ENCODE measurements around the gene GRN. TPM values are rescaled to one million over a fixed set of nuclear protein-coding genes. Genes with fewer than 3 reads are reported as not detected.

Gene GRN
- total RNA-seq, 1 donor: 382 TPM

DNA sequence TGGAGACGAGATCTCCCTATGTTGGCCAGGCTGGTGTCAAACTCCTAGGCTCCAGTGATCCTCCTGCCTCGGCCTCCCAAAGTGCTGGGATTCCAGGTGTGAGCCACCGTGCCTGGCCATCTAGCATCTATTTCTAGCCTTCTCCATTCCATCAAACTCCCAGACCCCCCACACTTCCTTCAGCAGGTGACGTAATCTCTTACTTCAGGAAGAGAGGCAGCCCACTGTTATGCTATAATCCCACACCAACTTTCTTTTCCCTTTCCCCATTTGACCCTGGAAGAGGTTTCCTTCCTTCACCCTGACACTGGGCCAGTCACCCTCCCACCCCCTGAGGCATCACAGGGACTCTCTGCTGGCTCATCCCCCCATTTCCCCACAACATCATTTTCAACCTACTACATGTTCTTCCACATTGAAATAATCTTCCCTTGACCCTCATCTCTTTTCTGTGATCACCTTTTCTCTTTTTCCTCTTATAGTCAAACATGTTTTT lies 36.8 kb downstream of the GRN start:
- Histone ChIP-seq H2AFZ (ENCODE audit: low read length) (no peak overlapping the region), H4K20me1 (ENCODE audit: insufficient read depth, low read length) (no peaks in the 10 kb centered on the region), H3K27ac (ENCODE audit: low read depth, low read length) (no peak overlapping the region), H3K4me3 (ENCODE audit: insufficient read depth, low read length) (no peak overlapping the region), H3K27me3 (ENCODE audit: insufficient read depth, low read length) (peaks cover 38% of the 10 kb centered on the region), H3K9me3 (ENCODE audit: low read depth, low read length) (no peaks in the 10 kb centered on the region), H3K79me2 (ENCODE audit: insufficient read depth, low read length) (no peaks in the 10 kb centered on the region), H3K36me3 (ENCODE audit: insufficient read depth, low read length) (no peaks in the 10 kb centered on the region), H3K4me2 (ENCODE audit: insufficient read depth, low read length) (no peak overlapping the region), H3K4me1 (ENCODE audit: insufficient read depth, low read length) (peaks cover 6% of the 10 kb centered on the region)
- TF ChIP-seq, protein P1, sequence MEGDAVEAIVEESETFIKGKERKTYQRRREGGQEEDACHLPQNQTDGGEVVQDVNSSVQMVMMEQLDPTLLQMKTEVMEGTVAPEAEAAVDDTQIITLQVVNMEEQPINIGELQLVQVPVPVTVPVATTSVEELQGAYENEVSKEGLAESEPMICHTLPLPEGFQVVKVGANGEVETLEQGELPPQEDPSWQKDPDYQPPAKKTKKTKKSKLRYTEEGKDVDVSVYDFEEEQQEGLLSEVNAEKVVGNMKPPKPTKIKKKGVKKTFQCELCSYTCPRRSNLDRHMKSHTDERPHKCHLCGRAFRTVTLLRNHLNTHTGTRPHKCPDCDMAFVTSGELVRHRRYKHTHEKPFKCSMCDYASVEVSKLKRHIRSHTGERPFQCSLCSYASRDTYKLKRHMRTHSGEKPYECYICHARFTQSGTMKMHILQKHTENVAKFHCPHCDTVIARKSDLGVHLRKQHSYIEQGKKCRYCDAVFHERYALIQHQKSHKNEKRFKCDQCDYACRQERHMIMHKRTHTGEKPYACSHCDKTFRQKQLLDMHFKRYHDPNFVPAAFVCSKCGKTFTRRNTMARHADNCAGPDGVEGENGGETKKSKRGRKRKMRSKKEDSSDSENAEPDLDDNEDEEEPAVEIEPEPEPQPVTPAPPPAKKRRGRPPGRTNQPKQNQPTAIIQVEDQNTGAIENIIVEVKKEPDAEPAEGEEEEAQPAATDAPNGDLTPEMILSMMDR (IDR thresholded peaks at IDR 0.05; ENCODE audit: extremely low read depth, low read depth, low read length): no peak
- DNase-seq (ENCODE audit: insufficient read length, low spot score, missing footprints): no peak

DNA sequence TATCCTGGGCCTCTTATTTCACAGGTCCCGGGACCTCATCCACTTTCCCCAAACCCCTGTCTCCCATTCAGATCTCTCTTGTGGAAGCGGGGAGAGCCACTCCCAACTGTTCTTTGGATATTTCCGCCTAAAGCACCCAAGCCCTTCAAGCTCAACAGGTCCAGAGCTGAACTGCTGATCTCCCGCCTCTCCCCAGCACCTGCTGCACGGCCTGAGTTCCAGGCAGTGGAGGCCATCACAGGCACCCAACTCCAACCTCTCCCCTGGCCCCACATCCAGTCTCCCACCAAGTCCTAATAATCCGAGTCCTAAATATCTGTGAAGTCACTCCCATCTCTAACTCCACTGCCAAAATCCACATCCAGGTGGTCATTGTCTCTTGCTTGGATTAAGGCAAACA lies 37.8 kb downstream of the GRN start:
- no peak overlapping the region for H3K4me3 ChIP-seq (ENCODE audit: insufficient read depth, low read length)
- TF ChIP-seq, protein P1 (IDR thresholded peaks at IDR 0.05; ENCODE audit: extremely low read depth, low read depth, low read length): no peak
- H3K79me2 ChIP-seq (ENCODE audit: insufficient read depth, low read length): no peaks in the 10 kb centered on the region
- H3K36me3 ChIP-seq (ENCODE audit: insufficient read depth, low read length): no peaks in the 10 kb centered on the region
- no peak for DNase-seq (ENCODE audit: insufficient read length, low spot score, missing footprints)
- peaks cover 35% of the 10 kb centered on the region for H3K27me3 ChIP-seq (ENCODE audit: insufficient read depth, low read length)
- H3K9me3 ChIP-seq (ENCODE audit: low read depth, low read length): no peaks in the 10 kb centered on the region
- peaks cover 6% of the 10 kb centered on the region for H3K4me1 ChIP-seq (ENCODE audit: insufficient read depth, low read length)
- no peak overlapping the region for H2AFZ ChIP-seq (ENCODE audit: low read length)
- H4K20me1 ChIP-seq (ENCODE audit: insufficient read depth, low read length): no peaks in the 10 kb centered on the region
- no peak overlapping the region for H3K4me2 ChIP-seq (ENCODE audit: insufficient read depth, low read length)
- no peak overlapping the region for H3K27ac ChIP-seq (ENCODE audit: low read depth, low read length)

DNA sequence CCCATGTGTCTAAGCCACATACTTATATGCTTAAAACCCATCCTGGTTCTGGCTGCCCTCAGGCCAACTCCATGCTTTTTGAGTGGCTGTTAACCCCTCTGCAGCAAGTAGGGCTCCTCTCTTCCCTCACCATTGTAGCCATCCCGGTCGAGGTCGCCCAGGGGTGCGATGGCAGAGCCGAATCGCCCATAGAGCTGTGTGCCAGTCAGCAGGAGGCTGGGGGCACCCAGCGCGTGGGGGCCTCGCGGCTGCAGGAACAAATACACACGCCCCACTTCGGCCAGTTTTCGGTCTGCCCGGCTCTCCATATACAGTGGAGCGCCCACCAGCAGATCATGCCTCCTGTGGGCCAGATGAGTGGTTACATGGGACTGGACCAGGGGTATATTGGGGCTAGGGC lies 38.3 kb downstream of the GRN start:
- Histone ChIP-seq H3K27me3 (ENCODE audit: insufficient read depth, low read length) (peaks cover 35% of the 10 kb centered on the region), H3K4me1 (ENCODE audit: insufficient read depth, low read length) (peaks cover 6% of the 10 kb centered on the region), H3K36me3 (ENCODE audit: insufficient read depth, low read length) (no peaks in the 10 kb centered on the region), H2AFZ (ENCODE audit: low read length) (no peak overlapping the region), H3K79me2 (ENCODE audit: insufficient read depth, low read length) (no peaks in the 10 kb centered on the region), H3K27ac (ENCODE audit: low read depth, low read length) (no peak overlapping the region), H3K9me3 (ENCODE audit: low read depth, low read length) (no peaks in the 10 kb centered on the region), H3K4me2 (ENCODE audit: insufficient read depth, low read length) (no peak overlapping the region), H3K4me3 (ENCODE audit: insufficient read depth, low read length) (no peak overlapping the region), H4K20me1 (ENCODE audit: insufficient read depth, low read length) (no peaks in the 10 kb centered on the region)
- TF ChIP-seq, protein P1 (IDR thresholded peaks at IDR 0.05; ENCODE audit: extremely low read depth, low read depth, low read length): no peak
- DNase-seq (ENCODE audit: insufficient read length, low spot score, missing footprints): no peak

DNA sequence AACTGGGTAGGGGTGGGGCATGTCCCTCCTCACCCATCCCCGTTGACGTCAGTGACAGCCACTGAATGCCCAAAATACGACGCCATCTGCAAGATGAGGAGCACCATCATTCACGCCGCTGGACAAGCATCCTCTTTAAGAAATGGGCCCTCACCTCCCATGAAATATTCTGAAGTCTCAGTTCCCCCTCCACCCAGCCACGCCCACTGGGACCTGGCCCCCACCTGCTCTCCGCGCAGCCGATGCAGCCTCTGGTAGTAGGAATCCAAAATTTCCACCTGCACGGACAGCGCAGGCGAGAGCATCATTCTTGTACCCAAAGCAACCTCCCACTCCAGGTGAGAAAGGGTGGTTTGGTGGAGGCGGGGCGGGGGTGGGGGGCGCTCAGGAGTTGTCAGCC lies 38.8 kb downstream of the GRN start:
- TF ChIP-seq, protein P1 (IDR thresholded peaks at IDR 0.05; ENCODE audit: extremely low read depth, low read depth, low read length): no peak
- H3K79me2 ChIP-seq (ENCODE audit: insufficient read depth, low read length): no peaks in the 10 kb centered on the region
- no peaks in the 10 kb centered on the region for H4K20me1 ChIP-seq (ENCODE audit: insufficient read depth, low read length)
- DNase-seq (ENCODE audit: insufficient read length, low spot score, missing footprints): no peak
- peaks cover 6% of the 10 kb centered on the region for H3K4me1 ChIP-seq (ENCODE audit: insufficient read depth, low read length)
- H3K4me2 ChIP-seq (ENCODE audit: insufficient read depth, low read length): no peak overlapping the region
- H3K4me3 ChIP-seq (ENCODE audit: insufficient read depth, low read length): no peak overlapping the region
- no peaks in the 10 kb centered on the region for H3K36me3 ChIP-seq (ENCODE audit: insufficient read depth, low read length)
- H3K27ac ChIP-seq (ENCODE audit: low read depth, low read length): no peak overlapping the region
- H3K27me3 ChIP-seq (ENCODE audit: insufficient read depth, low read length): peaks cover 35% of the 10 kb centered on the region
- no peaks in the 10 kb centered on the region for H3K9me3 ChIP-seq (ENCODE audit: low read depth, low read length)
- no peak overlapping the region for H2AFZ ChIP-seq (ENCODE audit: low read length)
